GM19193 (cell line): ENCODE data around the gene NCF2.

Experiments
- POLR2A ChIP-seq: IDR thresholded peaks from 4 replicates; pipeline ENCODE4 v1.6.1; 2011; ENCODE audit not compliant: insufficient read depth, insufficient read length; ENCODE audit errors: extremely low read depth

Gene NCF2

DNA sequence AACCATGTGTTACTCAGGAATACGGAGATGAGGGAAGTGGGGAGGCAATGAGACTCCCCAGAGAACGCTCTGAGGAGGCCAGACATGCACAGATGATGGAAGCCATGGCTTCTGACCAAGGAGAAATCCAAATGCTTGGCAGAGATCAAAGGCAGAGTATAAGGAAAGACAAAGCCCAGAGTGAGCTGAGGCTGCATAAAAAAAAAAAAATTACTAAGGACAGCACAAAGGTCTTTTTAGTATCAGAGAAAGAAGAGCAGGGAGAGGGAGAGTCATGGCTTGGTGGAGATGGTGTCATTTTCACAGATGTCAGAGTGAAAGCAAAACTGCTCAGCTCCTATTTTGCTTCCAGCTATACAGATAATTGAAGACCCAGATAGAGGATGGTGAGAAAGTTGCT, 8.1 kb upstream of the NCF2 start:
- no peak for TF ChIP-seq POLR2A

GRCh38 chr1:183597656-183598347, 7.5 kb upstream of the NCF2 start:
- TF ChIP-seq POLR2A: no peak

DNA sequence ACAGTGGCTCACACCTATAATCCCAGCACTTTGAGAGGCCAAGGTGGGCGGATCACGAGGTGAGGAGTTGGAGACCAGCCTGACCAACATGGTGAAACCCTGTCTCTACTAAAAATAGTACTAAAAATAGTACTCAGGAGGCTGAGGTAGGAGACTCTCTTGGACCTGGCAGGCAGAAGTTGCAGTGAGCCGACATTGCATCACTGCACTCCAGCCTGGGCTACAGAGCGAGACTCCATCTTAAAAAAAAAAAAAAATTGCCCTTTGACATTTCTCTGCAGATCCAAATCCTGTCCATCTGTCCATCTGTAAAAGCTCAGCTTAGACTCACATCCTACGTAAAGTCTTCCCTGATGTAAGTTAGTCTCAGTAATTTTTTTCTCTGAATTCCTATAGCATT, 6.2 kb upstream of the NCF2 start:
- no peak for TF ChIP-seq POLR2A

DNA sequence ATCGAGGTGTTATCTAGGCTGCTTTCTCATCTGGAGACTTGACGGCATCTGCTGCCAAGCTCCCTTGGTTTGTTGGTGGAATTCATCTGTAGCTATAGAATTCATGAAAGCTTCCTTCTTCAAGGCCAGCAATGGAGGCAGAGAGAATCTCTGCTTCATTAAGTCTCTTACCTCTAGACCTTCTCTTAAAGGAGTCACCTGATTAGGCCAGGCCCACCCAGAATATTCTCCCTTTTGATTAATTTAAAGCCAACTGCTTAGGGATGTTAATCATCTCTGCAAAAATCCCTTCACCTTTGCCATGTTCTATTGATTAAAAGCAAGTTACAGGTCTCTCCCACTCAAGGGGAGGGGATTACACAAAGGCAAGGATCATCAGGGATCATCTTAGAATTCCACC, 5.3 kb upstream of the NCF2 start:
- no peak for TF ChIP-seq POLR2A

- no peak for TF ChIP-seq POLR2A
Measured at GRCh38 chr1:183593356-183593755, 3.1 kb upstream of the NCF2 start.

DNA sequence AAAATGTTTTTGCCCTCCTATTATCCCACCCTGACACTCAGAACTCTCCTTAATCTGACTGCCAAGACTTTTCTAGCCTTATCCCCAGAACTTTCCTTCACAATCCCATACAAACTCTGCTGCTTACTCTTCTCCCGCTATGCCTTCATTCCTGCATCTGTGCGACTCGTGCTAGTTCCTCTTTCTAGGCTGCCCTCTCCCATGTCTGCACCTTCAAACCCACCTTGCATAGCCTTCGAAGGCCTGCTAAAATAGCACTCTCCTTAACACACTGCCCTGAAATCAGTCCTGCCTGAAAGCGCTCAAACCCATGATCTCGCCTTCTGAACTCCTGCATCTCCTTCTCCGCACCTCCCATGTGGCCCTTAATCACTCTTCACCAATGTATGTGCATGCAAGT, 2.5 kb upstream of the NCF2 start:
- no peak for TF ChIP-seq POLR2A

DNA sequence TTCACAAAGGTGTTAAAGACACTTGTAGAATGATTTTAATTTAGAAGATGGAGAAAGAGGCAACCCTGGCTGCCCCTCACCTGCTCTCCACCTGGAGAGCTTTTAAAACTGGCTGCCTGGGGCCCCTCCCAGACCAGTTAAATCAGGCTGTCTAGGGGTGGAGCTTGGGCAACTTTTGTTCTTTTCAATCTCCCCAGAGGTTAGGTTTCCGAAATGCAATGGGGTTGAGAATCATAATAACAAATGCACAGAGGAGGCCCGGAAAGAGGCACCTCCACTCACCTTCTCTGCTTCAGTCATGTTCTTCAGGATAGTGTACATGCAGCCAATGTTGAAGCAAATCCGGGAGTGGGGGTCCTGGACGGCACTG, 400 bp downstream of the NCF2 start:
- TF ChIP-seq POLR2A: no peak

DNA sequence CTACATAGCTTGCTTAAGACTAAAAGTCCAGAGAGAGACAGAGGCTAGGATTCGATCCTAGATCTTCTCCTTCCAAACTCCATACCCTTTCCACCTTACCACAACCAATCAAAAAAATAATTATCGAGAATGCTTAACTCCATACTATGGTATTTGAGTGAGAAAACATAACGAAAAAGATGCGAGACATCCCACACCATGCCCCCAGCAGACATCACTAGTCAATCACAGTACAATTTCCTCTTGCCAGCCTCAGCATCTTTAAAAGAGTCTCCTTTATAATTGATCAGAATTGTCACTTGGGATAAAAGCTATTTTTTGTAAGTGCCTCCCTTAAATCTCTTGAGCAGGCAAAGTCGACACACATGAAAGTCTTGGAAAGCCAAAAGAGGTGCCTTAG, 875 bp downstream of the NCF2 start:
- TF ChIP-seq POLR2A: no peak

DNA sequence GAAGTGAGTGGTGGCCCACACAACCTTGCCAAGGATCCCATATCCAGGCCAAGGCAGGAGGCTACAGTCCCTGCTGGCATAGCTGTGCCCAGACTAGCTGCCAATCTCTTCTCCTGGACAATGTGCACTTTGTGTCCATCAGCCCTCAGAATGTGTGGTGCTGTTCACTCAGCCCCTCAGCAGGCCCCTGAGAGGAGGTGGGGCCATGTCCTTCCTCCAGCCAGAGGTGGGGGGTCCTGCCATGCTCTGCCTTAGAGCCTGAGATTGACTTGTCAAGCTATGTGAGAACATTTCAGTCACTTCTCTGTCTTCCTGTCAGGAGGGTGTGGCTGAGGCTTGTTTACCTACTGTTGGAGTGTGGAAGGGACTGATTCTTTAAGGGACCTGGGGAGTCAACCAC, 1.4 kb downstream of the NCF2 start:
- peak; percentile 14 for TF ChIP-seq POLR2A

GRCh38 chr1:183586926-183587325, 3.3 kb downstream of the NCF2 start:
- no peak for TF ChIP-seq POLR2A

GRCh38 chr1:183586455-183586854, 3.8 kb downstream of the NCF2 start:
- no peak for TF ChIP-seq POLR2A

DNA sequence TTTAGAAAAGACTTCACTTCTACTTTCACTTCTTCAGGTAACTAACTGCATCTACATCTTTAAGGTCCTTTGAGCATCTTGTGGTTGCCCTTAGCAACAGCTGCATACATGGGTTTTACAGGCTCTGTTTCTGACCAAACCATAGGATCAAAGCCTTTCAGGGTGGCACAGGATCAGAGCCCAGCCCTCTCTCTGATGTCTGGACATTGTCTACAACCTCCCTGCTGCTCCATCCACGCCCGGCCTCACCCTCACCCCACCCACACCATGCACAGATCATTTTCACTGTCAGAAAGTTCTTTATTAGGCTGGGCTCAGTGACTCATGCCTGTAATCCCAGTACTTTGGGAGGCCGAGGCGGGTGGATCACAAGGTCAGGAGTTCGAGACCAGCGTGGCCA, 5.2 kb downstream of the NCF2 start:
- no peak for TF ChIP-seq POLR2A

DNA sequence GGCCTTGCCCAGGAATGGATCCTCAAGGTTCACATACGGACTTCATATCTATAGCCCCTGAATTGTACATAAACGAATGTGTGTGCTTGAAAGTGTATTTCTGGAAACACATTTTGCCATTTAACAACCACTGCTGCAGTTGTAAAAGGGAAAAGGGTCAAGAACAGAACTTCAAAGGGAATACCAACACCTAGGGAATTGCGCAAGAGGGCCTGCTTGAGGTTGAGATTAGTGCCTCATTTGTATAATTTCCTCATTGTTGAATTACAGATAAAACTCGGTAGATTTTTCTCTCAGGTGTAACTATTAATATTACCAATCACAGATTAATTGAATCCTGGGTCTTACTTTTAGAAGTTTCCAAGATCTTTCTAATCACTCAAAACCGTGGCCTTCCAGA, 6.1 kb downstream of the NCF2 start:
- no peak for TF ChIP-seq POLR2A

- no peak for TF ChIP-seq POLR2A
Measured at GRCh38 chr1:183583466-183583865, 6.8 kb downstream of the NCF2 start.

GRCh38 chr1:183582021-183582713, 8.1 kb downstream of the NCF2 start:
- no peak for TF ChIP-seq POLR2A

DNA sequence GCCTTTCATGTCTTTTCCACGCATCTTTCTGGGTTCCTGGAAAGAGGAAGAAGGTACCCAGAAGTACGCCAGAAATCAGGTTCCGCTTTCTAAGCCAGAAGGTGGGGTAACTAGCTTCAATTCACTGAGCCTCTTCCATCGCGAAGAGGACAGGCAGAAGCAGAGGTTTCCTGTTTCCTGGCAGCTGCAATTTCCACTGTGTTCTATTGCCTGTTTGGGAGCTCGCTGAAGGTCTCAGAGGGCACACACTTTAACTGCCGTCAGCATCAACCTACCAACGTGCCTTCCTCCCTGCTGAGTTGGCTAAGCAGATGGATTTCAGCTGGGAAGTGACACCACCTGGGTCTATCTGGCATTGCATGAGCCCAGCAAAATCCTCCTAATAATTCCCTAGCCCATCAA, 10.0 kb downstream of the NCF2 start:
- TF ChIP-seq POLR2A: no peak
